ENCODE results near the gene CST8. TPM values are rescaled to one million over a fixed set of nuclear protein-coding genes. Genes with fewer than 3 reads are reported as not detected.

The CST8 gene
- total RNA-seq, 1 experiment from 2014 or later, result not detected

DNA sequence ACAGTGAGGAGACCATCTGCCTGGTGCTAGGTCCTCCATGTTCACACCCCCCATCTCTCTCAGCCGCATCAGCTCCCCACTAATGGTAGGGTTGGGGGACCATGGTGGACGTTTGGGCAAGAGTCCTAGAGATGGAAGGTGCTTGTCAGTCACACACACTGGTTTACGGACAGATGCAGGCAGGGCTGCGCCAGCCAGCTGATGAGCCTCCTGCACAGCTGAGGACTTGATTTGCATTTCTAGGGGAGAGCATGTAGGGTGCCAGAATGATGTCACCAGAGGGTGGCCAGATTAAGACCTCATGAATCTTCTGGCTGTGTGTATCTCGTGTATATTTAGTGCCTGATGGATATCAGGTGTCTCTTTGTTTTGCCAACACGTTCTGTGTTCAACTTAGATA is 28.6 kb downstream of the CST8 start:
- Histone ChIP-seq H3K4ac (ENCODE audit: low read depth, low read length) (no peak overlapping the region), H3K14ac (ENCODE audit: insufficient read depth, low read length) (no peak overlapping the region), H2BK120ac (ENCODE audit: low read depth, low read length, poor library complexity, severe bottlenecking) (no peak overlapping the region), H3K27me3 (ENCODE audit: insufficient read depth, low read length) (no peaks in the 10 kb centered on the region; the same call in 1 of the 2 replicates), H3K4me1 (ENCODE audit: insufficient read depth, low read length) (no peaks in the 10 kb centered on the region), H2BK20ac (ENCODE audit: low read depth, low read length, poor library complexity, severe bottlenecking) (no peak overlapping the region), H3K79me2 (ENCODE audit: insufficient read depth, low read length) (no peaks in the 10 kb centered on the region), H3K23ac (ENCODE audit: insufficient read length, low read depth, low read length) (no peak overlapping the region), H3K4me2 (ENCODE audit: insufficient read depth, insufficient read length, low read length) (no peak overlapping the region), H3K18ac (ENCODE audit: insufficient read length, low read depth, low read length) (no peak overlapping the region), H2BK12ac (ENCODE audit: insufficient read length, low read depth, low read length) (no peak overlapping the region), H2BK5ac (ENCODE audit: insufficient read length, low read length) (no peak overlapping the region), H2AK5ac (ENCODE audit: insufficient read length, low read length) (no peak overlapping the region), H4K91ac (ENCODE audit: insufficient read length, low read depth, low read length) (no peak overlapping the region), H4K8ac (replicated peaks; ENCODE audit: insufficient read length, low read depth, low read length) (no peak overlapping the region), H3K23me2 (ENCODE audit: insufficient read length, low read depth, low read length, poor library complexity, severe bottlenecking) (no peaks in the 10 kb centered on the region), H3K79me1 (ENCODE audit: insufficient read depth, low read depth, low read length, poor library complexity, severe bottlenecking) (no peaks in the 10 kb centered on the region), H3K27ac (ENCODE audit: insufficient read length, low read depth, low read length) (no peak overlapping the region), H3K56ac (ENCODE audit: insufficient read length, low read depth, low read length) (no peak overlapping the region), H3K9me3 (ENCODE audit: control insufficient read depth, low read depth, low read length) (no peaks in the 10 kb centered on the region), H2AFZ (ENCODE audit: low read length) (no peak overlapping the region), H4K5ac (ENCODE audit: insufficient read length, low read depth, low read length) (no peak overlapping the region), H3T11ph (ENCODE audit: low read length) (no peak overlapping the region), H4K20me1 (ENCODE audit: control insufficient read depth, insufficient read depth, insufficient read length) (no peaks in the 10 kb centered on the region), H3K9ac (ENCODE audit: extremely low read depth, insufficient read length, low read length) (no peak overlapping the region), H2BK15ac (ENCODE audit: low read depth, low read length) (no peak overlapping the region)
- H3K4me3 Mint-ChIP-seq, result no peak overlapping the region
- peaks cover 35 to 48% of the 10 kb centered on the region in 2 experiments for H3K4me1 Mint-ChIP-seq
- H3K27ac Mint-ChIP-seq, result no peak overlapping the region
- TF ChIP-seq, protein P1, sequence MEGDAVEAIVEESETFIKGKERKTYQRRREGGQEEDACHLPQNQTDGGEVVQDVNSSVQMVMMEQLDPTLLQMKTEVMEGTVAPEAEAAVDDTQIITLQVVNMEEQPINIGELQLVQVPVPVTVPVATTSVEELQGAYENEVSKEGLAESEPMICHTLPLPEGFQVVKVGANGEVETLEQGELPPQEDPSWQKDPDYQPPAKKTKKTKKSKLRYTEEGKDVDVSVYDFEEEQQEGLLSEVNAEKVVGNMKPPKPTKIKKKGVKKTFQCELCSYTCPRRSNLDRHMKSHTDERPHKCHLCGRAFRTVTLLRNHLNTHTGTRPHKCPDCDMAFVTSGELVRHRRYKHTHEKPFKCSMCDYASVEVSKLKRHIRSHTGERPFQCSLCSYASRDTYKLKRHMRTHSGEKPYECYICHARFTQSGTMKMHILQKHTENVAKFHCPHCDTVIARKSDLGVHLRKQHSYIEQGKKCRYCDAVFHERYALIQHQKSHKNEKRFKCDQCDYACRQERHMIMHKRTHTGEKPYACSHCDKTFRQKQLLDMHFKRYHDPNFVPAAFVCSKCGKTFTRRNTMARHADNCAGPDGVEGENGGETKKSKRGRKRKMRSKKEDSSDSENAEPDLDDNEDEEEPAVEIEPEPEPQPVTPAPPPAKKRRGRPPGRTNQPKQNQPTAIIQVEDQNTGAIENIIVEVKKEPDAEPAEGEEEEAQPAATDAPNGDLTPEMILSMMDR (conservative IDR thresholded peaks at IDR 0.05), result no peak
- H3K36me3 Mint-ChIP-seq (ENCODE audit: insufficient read depth in 1 of 3, low read depth in 3 of 3), result peaks cover 2 to 17% (median 3%) of the 10 kb centered on the region in 3 experiments; a peak in 5 of 7 replicates
- no CpG with 5 or more reads among the region's 6 CpGs for WGBS (ENCODE audit: extremely low coverage, insufficient read length, low lambda C conversion rate)
- no peak for DNase-seq
- H3K27me3 Mint-ChIP-seq (ENCODE audit: low read depth), result no peaks in the 10 kb centered on the region
- peaks cover 8 to 23% of the 10 kb centered on the region in 2 experiments for H3K9me3 Mint-ChIP-seq
